ENCODE results near the gene ATE1. TPM values are rescaled to one million over a fixed set of nuclear protein-coding genes. Genes with fewer than 3 reads are reported as not detected.

ATE1 gene
- total RNA-seq, 1 donor = 15.9 TPM

- DNase-seq (ENCODE audit: low read depth in 2 of 3, low spot score in 2 of 3) = no peak
Measured at GRCh38 chr10:121880895-121881294, 46.9 kb downstream of the ATE1 start.

DNA sequence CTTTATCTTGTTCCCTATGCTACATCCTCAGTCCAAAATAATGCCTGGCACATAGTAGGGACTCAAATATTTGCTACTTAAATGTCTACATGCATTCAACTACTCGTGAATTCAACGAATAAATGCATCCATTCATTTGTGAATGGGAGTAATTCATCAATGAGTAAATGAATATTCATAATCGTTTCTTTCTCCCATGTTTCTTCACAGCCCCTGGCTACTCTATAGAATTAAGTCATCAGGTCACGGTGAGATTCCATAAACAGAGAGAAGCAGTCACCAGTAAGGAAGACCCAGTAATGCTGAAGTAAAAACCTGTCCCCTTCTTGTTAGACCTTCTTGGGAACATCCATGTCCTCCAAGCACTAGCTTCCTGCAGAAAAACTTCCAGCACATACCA is 48.4 kb downstream of the ATE1 start:
- DNase-seq (ENCODE audit: low read depth in 2 of 3, low spot score in 2 of 3) = no peak

DNA sequence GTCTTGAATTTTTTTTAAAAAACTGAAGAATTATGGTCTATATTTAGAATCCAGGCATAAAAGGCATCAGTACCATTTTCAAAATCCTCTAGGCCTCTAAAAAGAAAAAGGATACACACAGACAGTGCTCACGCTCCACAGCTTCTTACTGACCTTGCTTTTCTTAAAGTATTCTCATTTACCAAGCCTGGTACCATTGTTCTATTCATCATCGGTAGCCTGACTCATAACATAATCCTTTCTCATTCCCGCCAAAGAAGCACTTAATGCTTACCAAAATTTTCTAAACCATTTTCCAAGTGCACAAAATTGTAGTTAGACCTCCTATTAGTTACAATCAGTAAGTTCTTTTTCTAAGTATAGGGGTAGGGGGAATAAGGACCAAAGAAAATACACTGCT is 54.6 kb downstream of the ATE1 start:
- DNase-seq (ENCODE audit: low read depth in 2 of 3, low spot score in 2 of 3) = no peak

GRCh38 chr10:121870413-121870812 is 57.4 kb downstream of the ATE1 start:
- no peak for DNase-seq (ENCODE audit: low read depth in 2 of 3, low spot score in 2 of 3)

GRCh38 chr10:121865554-121865953 is 62.3 kb downstream of the ATE1 start:
- DNase-seq (ENCODE audit: low read depth in 2 of 3, low spot score in 2 of 3) = no peak

DNA sequence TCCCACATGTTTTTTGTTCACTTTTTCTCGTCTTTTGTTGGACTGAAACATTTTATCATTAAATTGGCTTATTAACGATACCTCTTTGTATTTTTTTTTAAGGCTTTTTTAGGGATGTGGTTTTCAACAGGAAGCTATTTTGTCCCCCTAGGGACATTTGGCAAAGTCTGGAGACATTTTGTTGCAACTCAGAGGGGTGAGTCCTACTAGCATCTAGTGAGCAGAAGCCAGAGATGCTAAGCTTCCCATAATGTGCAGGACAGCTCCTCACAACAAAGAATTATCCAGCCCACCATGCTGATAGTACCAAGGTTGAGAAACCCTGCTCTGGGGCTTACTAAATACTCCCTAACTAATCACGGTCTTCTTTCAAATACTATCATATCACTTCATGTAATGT is 63.2 kb downstream of the ATE1 start:
- DNase-seq (ENCODE audit: low read depth in 2 of 3, low spot score in 2 of 3) = no peak

DNA sequence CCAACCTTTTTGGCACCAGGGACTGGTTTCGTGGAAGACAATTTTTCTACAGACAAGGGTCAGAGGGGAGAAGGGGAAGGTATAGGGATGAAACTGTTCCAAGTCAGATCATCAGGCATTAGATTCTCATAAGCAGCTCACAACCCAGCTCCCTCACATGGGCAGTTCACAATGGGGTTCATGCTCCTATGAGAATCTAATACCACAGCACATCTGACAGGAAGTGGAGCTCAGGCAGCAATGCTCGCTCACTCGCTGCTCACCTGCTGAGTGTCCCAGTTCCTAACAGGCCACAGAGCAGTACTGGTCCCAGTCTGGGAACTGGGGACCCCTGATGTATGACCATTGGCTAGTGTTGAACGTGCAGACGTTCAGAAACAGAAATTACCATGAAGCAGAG is 63.7 kb downstream of the ATE1 start:
- DNase-seq (ENCODE audit: low read depth in 2 of 3, low spot score in 2 of 3) = no peak

- no peak for DNase-seq (ENCODE audit: low read depth in 2 of 3, low spot score in 2 of 3)
Measured at GRCh38 chr10:121862649-121863048, 65.2 kb downstream of the ATE1 start.

- DNase-seq (ENCODE audit: low read depth in 2 of 3, low spot score in 2 of 3) = no peak
Measured at GRCh38 chr10:121862042-121862441, 65.8 kb downstream of the ATE1 start.

DNA sequence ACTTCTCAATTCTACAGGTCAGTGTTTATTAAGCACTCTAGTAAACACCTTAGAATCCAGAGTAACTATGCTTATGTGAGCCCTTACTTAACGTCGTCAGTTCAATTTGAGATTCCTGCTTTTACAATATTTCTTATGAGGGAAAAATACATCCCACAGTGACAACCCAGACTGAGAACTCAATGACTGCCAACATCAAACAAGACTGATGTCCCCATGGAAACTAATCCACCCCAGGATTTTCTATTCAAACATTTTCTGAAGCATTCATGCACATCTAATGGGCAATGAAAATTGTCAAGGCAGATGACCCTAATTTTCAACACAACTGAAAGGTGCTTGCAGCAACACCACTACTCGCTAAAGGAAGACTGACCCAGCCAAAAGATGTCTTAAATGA is 67.0 kb downstream of the ATE1 start:
- no peak for DNase-seq (ENCODE audit: low read depth in 2 of 3, low spot score in 2 of 3)

DNA sequence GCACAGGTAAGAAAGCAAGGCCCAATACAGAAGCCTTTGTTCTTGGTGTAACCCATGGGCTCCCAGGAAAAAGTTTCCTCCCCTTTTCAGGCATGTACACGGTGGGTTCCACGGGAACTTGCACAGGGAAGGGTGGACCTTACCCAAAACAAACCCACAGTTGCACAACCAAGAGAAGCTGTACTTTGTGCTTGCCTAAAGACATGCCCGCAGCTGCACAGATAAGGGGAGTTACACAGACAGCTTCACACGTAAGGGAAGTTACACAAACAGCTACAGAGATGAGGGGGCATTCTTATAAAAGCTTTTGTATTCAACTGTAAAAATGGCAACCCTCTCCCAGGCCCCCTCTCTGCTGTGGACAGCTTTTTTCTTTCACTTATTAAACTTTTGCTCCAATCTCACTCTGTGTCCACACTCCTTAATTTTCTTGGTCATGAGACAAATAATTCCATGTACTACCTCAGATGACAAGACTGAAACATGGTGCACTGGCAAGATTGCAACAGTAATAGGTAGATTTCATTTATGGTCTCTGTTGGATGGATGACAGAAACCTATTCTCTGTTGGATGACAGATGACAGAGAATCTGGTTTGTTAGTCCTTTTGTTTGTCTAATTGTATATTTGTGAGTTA is 72.9 kb downstream of the ATE1 start:
- DNase-seq (ENCODE audit: low read depth in 2 of 3, low spot score in 2 of 3) = no peak

DNA sequence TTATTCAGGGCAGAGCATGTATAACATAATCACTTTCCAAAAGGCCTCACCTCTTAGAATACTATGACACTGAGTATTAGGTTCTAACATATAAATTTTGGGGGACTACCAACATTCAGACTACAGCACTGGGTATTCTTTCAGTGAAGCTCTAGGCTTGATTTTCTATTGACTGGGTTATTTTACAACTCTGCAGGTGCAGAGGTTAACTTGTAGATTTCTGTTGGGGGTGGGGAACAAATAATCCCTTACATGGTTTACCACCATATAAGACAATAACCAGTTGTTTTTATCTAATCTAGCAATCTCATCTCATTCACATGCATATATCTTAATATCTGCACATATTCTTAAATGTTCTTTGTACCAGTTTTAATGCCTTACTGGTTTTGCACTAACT is 73.9 kb downstream of the ATE1 start:
- no peak for DNase-seq (ENCODE audit: low read depth in 2 of 3, low spot score in 2 of 3)

DNA sequence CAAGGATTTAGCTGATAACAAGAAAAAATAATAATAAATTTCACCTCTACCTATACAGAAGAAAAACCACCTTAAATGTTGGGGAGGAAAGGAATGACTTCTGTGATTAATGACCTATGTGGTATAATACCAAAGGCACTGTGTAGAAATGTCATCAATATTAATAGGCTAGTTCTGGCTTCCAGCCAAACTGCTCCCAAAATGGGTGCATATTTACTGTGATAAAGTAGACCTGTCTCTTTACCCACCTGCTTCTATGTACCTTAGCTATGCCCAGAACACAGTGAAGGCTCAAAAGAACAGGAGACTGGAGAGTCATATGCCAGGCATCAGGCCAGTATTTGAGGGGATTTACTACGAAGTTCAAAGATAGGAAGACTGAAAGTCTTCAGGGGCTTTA is 76.0 kb downstream of the ATE1 start:
- peak in 1 of 3 donors; percentile 17 for DNase-seq (ENCODE audit: low read depth in 2 of 3, low spot score in 2 of 3)

DNA sequence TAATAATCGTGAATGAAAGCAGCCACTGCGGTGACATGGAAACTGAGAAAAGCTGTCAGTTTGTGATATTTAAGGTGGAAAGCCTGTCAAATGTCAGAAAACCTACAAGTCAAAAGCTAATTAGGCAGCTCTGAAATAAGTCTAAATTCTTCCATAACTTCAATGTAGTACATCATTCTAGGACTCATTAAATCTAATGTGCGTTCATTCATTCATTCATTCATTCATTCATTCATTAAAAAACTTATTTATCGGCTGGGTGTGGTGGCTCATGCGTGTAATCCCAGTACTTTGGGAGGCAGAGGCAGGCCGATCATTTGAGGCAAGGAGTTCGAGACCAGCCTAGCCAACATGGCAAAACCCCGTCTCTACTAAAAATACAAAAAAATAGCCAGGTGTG is 79.7 kb downstream of the ATE1 start:
- no peak for DNase-seq (ENCODE audit: low read depth in 2 of 3, low spot score in 2 of 3)

DNA sequence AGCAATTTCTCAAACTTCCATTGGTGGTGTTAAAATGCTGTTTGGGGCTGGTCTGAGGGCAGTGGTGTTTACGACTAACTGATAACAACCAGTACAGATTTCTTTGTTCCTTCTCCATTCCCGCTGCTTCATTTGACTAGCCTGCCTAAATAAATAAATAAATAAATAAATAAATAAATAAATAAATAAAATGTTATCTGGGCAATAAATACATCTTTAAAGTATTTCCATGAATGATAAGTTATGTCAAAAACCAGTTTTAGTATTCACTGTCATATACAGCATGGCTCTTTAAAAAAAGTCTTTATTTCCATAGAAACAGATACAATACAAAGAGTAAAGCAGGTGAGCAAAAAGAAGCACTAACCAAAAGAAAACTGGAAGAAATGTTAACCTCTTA is 81.3 kb downstream of the ATE1 start:
- no peak for DNase-seq (ENCODE audit: low read depth in 2 of 3, low spot score in 2 of 3)

DNA sequence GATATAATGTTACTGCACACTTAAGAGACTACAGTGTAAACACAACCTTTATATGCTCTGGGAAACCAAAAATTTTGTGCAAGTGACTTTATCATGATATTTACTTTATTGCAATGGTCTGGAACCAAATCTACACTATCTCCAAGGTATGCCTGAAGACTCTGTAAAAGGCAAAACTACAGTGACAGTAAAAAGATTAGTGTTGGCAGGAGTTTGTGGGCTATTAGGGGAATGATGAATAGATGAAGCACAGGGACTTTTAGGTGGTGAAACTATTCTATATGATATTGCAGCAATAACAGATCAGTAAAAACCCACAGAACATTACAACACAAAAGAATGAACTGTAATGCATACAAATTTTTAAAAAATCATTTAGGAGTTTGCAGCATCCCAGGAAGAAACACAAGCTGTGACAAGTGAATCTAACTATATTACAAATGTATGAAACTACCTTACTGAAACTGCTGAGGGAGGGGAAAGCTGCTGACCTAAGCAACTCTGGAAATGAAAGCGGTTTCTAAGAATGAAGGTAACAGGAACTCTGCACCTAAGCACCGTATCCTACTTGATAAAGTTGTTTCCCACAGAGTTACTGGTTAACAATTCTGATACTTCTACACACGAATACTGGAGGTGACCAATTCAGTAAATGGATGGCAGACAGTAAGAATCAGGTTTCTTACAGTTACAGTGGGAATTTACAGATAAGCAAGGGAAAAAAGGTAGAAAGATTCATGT is 82.6 kb downstream of the ATE1 start:
- DNase-seq (ENCODE audit: low read depth in 2 of 3, low spot score in 2 of 3) = no peak

GRCh38 chr10:121844537-121844936 is 83.3 kb downstream of the ATE1 start:
- no peak for DNase-seq (ENCODE audit: low read depth in 2 of 3, low spot score in 2 of 3)

DNA sequence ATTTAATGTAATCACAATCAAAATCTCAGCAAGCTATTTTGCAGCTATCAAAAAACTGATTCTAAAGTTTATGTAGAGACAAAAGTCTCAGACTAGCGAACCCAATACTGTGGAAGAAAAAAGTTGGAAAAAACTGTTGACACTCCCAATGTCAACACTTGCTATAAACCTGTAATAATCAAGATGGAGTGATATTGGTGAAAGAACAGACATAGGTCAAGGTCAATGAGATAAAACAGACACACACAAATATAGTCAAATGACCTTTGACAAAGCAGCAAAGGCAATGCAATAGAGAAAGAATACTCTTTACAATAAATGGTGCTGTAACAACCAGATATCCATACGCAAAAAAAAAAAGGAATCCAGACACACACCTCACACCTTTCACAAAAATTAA is 84.5 kb downstream of the ATE1 start:
- no peak for DNase-seq (ENCODE audit: low read depth in 2 of 3, low spot score in 2 of 3)

DNA sequence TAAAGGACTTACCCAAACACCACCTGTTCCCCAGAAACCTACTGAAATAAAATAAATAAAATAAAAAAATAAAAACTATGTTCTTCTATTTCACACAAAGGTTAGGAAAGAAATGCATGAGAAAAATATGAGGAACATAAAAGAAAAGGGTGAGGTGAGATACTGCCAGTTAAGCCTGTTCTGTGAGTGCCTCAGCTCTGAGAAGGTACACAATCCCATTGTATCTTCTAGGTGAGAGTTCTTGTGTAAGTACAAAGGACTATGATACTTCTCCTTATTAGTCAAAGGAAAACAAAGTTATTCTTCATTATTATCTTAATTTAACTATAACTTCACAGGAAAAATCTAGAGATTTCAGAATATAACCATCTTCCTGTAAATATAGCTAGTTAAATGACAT is 86.0 kb downstream of the ATE1 start:
- no peak for DNase-seq (ENCODE audit: low read depth in 2 of 3, low spot score in 2 of 3)

GRCh38 chr10:121838931-121839330 is 88.9 kb downstream of the ATE1 start:
- DNase-seq (ENCODE audit: low read depth in 2 of 3, low spot score in 2 of 3) = peak in 2 of 3 donors; percentile 4 to 5

DNA sequence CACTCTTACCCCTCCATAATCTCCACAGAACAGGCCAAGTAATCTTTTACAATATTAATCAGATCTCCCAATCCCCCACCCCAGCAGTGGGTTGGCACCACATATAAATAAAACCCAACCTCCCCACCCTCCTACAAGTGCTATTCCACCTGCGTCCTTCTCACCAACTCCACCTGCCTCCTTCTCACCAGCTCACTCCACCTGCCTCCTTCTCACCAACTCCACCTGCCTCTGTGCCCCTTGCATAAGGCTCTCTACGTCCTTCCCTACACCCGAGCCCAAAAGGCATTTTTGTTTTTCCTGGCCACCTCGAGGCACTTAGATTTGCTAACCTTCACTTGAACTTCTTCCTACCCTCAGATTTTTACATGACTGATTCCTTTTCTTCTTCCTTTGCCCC is 89.7 kb downstream of the ATE1 start:
- DNase-seq (ENCODE audit: low read depth in 2 of 3, low spot score in 2 of 3) = no peak

DNA sequence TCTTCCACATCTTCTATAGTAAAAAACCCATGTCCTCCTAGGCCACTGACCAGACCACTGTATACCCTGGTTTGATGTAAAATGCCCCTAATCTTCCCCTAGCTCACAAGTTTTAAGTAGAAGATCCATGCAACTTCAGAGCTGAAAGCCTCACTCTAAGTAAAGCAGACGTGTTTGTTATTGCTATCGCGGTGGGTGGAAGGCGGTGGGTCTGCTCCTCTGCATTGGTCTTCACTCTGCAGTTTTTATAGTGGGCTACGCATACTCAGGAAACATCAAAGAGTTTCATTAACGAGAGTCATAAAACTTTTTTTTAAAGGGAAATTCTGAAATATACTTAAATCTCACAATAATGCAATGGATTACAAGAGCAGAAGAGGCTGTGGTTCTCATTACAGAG is 91.7 kb downstream of the ATE1 start:
- no peak for DNase-seq (ENCODE audit: low read depth in 2 of 3, low spot score in 2 of 3)

- DNase-seq (ENCODE audit: low read depth in 2 of 3, low spot score in 2 of 3) = no peak
Measured at GRCh38 chr10:121835376-121835775, 92.5 kb downstream of the ATE1 start.

All from hematopoietic multipotent progenitor cell (in vitro differentiated cells).